GM12801 (cell line): ENCODE data around the gene SCRN3.

Experiments
- CTCF ChIP-seq: IDR thresholded peaks from one replicate; pipeline ENCODE4 v1.5.1; 2011; ENCODE audit warnings: control low read depth; ENCODE audit not compliant: insufficient read length; ENCODE audit errors: extremely low read depth

SCRN3 gene

GRCh38 chr2:174430066-174430465 is 34.5 kb downstream of the SCRN3 start:
- no peak for TF ChIP-seq CTCF

- no peak for TF ChIP-seq CTCF
These were observed 36.4 kb downstream of the SCRN3 start for GRCh38 chr2:174431902-174432301.

DNA sequence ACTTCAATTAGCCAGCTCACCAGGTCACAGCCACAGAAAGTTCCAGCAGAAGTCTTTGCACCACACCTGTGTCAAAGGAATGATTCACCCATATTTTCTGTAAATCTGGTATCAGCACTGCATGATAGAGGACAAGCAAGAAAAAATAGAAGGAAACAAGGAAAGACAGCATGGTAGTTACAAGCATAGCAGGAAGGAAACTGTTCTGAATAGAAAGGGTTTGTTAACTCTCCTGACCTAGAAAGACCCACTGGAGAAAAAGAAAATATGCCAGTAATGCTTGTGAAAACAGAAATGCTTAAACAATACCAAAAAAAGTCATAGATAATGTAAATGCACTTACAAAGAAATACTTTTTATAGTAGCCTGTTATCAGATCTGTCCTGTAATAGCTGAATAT is 40.8 kb downstream of the SCRN3 start:
- no peak for TF ChIP-seq CTCF

GRCh38 chr2:174438146-174438886 is 42.8 kb downstream of the SCRN3 start:
- no peak for TF ChIP-seq CTCF

- no peak for TF ChIP-seq CTCF
These were observed 43.8 kb downstream of the SCRN3 start for GRCh38 chr2:174439323-174439722.

DNA sequence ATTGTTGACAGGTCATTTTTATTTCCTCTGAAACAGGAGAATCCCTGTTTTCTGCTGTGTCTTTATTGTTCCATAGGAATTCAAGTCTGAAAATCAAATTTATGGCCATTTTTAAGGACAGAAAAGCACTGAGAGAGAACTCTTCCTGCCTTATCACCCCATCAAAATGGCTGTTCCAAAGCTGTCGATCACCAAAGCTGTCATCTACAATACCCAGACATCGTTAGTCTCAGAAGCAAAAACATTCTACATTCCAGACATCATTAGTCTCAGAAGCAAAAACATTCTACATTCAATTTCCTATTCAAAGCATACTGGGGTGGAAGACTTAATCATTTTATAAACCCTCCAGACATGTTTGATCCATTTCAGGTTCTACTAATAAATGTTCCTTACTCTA is 44.4 kb downstream of the SCRN3 start:
- TF ChIP-seq CTCF, result no peak

- TF ChIP-seq CTCF, result no peak
These were observed 47.3 kb downstream of the SCRN3 start for GRCh38 chr2:174442546-174443510.
